PFSK-1 (cell line): Measurements from ENCODE around the gene ZNF397. TPM values are rescaled to one million over a fixed set of nuclear protein-coding genes. Genes with fewer than 3 reads are reported as not detected.
A peak's percentile ranks its signal among the peaks of the same experiment; 100 is the strongest.

Experiments used
- FOXP2 ChIP-seq: optimal IDR thresholded peaks from 2 replicates; pipeline ENCODE3; 2011; ENCODE audit warnings: borderline replicate concordance, control low read depth, inconsistent platforms; ENCODE audit not compliant: insufficient read depth; ENCODE audit errors: extremely low read length, extremely low read depth
- POLR2AphosphoS5 ChIP-seq: IDR thresholded peaks from 2 replicates; pipeline ENCODE4 v1.6.1; 2012; ENCODE audit warnings: low read depth, mild to moderate bottlenecking, control low read depth, low read length, moderate library complexity
- REST ChIP-seq, 2 experiments: IDR thresholded peaks; 2 replicates each; pipeline versions ENCODE4 v1.6.1 to v1.8.0; 2011 to 2012; ENCODE audit warnings: low read depth in 2 of 2, low read length in 2 of 2, control low read depth in 1 of 2, inconsistent platforms in 1 of 2, mild to moderate bottlenecking in 1 of 2, moderate library complexity in 1 of 2; ENCODE audit not compliant: insufficient read depth in 1 of 2
- SIN3A ChIP-seq: IDR thresholded peaks from 2 replicates; pipeline ENCODE4 v1.6.1; 2012; ENCODE audit warnings: mild to moderate bottlenecking, low read length, moderate library complexity, borderline replicate concordance; ENCODE audit not compliant: insufficient read depth
- TAF1 ChIP-seq: IDR thresholded peaks from 2 replicates; pipeline ENCODE4 v1.6.1; 2012; ENCODE audit warnings: low read length, control low read depth, borderline replicate concordance; ENCODE audit not compliant: insufficient read depth
- polyA plus RNA-seq: library from polyadenylated mRNA; unstranded; fragments of >200 nt; gene quantifications from one replicate; pipeline ENCODE4 v1.2.1, GENCODE V29; 2012; ENCODE audit warnings: low read depth, missing spikeins; ENCODE audit not compliant: insufficient read length

Gene ZNF397
- 3.0 TPM for polyA plus RNA-seq

- TF ChIP-seq SIN3A (no peak), TAF1 (peak; percentile 88; the same call in 1 of the 2 replicates), POLR2AphosphoS5 (peak; percentile 93), REST (IDR thresholded peaks at IDR 0.05; ENCODE audit: insufficient read depth in 1 of 2, low read depth in 2 of 2, low read length in 2 of 2) (peak; percentile 34 to 53; a peak in 1 of 4 replicates), FOXP2 (peak; percentile 62)
Measured at GRCh38 chr18:35240664-35241447, at the start of gene ZNF397. ZNF397 (plus strand) TSS chr18:35241034; CDS start chr18:35242471, 1,437 bp downstream.

- TF ChIP-seq POLR2AphosphoS5 (no peak), FOXP2 (no peak), REST (IDR thresholded peaks at IDR 0.05; ENCODE audit: insufficient read depth in 1 of 2, low read depth in 2 of 2, low read length in 2 of 2) (no peak), SIN3A (no peak), TAF1 (no peak)
Measured at GRCh38 chr18:35191698-35192025, 49.2 kb upstream of the ZNF397 start.

- TF ChIP-seq FOXP2, result no peak
Measured at GRCh38 chr18:35192415-35192814, 48.4 kb upstream of the ZNF397 start.

GRCh38 chr18:35193316-35193715 is 47.5 kb upstream of the ZNF397 start:
- TF ChIP-seq REST (IDR thresholded peaks at IDR 0.05; ENCODE audit: insufficient read depth in 1 of 2, low read depth in 2 of 2, low read length in 2 of 2), result no peak
- TF ChIP-seq TAF1, result no peak
- TF ChIP-seq FOXP2, result no peak
- TF ChIP-seq POLR2AphosphoS5, result no peak
- no peak for TF ChIP-seq SIN3A

- TF ChIP-seq FOXP2 (no peak), SIN3A (no peak), REST (IDR thresholded peaks at IDR 0.05; ENCODE audit: insufficient read depth in 1 of 2, low read depth in 2 of 2, low read length in 2 of 2) (no peak), TAF1 (no peak), POLR2AphosphoS5 (no peak)
Measured at GRCh38 chr18:35197296-35197695, 43.5 kb upstream of the ZNF397 start.
